Brain microvascular endothelial cell (primary cell): ENCODE results near the gene MAJIN.
"Not testable (repeated sequence)": the region's sequence is repeated elsewhere in the genome, so short reads cannot be mapped to it uniquely, and the experiment has no call there.

Experiments used
- DNase-seq: peaks from one replicate; pipeline ENCODE4 v3.0.0-alpha.2; 2020
- H3K27ac ChIP-seq: fragments of 250-450 bp; sonication (Bioruptor Pico); 2 replicates; pipeline ENCODE4 v1.5.1; 2020; ENCODE audit warnings: mild to moderate bottlenecking, moderate library complexity
- H3K27me3 ChIP-seq: fragments of 250-450 bp; sonication (Bioruptor Pico); replicated peaks from 2 replicates; pipeline ENCODE4 v1.5.1; 2020; ENCODE audit warnings: mild to moderate bottlenecking
- H3K36me3 ChIP-seq: fragments of 250-450 bp; sonication (Bioruptor Pico); replicated peaks from 2 replicates; pipeline ENCODE4 v1.5.1; 2020; ENCODE audit warnings: mild to moderate bottlenecking
- H3K4me3 ChIP-seq: 2 replicates; pipeline ENCODE4 v1.5.1; 2011; ENCODE audit warnings: low read depth, mild to moderate bottlenecking, control low read depth, low read length, moderate library complexity
- CTCF ChIP-seq: IDR thresholded peaks from 2 replicates; pipeline ENCODE4 v1.5.1; 2011; ENCODE audit warnings: low read depth, mild to moderate bottlenecking, moderate library complexity, low read length, control low read depth, inconsistent platforms; ENCODE audit errors: missing control alignments
- in situ Hi-C: cut with HindIII; loops from 2 replicates; pipeline ENCODE4 v1.10.0; 2017; ENCODE audit warnings: low sequenced_read_pairs, low pct_ligation_motif_present

MAJIN gene

GRCh38 chr11:64987998-64988854, 16.3 kb upstream of the MAJIN start:
- Histone ChIP-seq H3K27me3 (no peaks in the 10 kb centered on the region), H3K27ac (no peak overlapping the region), H3K4me3 (no peak overlapping the region), H3K36me3 (no peaks in the 10 kb centered on the region)
- in situ Hi-C loops, result no loop called here
- no peak for DNase-seq
- TF ChIP-seq CTCF, result no peak

GRCh38 chr11:64983339-64983738, 11.4 kb upstream of the MAJIN start:
- H3K27ac ChIP-seq, H3K4me3 ChIP-seq, H3K36me3 ChIP-seq, DNase-seq, in situ Hi-C loops, H3K27me3 ChIP-seq: not testable (repeated sequence)

- in situ Hi-C loops, result no loop called here
- Histone ChIP-seq H3K27ac (no peak overlapping the region), H3K27me3 (no peaks in the 10 kb centered on the region), H3K36me3 (no peaks in the 10 kb centered on the region), H3K4me3 (no peak overlapping the region)
- no peak for TF ChIP-seq CTCF
- no peak for DNase-seq
Measured at GRCh38 chr11:64976651-64977050, 4.7 kb upstream of the MAJIN start.

- no peak for TF ChIP-seq CTCF
- Histone ChIP-seq H3K27ac (no peak overlapping the region), H3K27me3 (no peaks in the 10 kb centered on the region), H3K36me3 (no peaks in the 10 kb centered on the region), H3K4me3 (no peak overlapping the region)
- DNase-seq, result no peak
- in situ Hi-C loops, result no loop called here
Measured at GRCh38 chr11:64974124-64974523, 2.2 kb upstream of the MAJIN start.

GRCh38 chr11:64970731-64971151, 1.2 kb downstream of the MAJIN start:
- in situ Hi-C loops, result no loop called here
- no peak for DNase-seq
- H3K4me3 ChIP-seq, result no peak overlapping the region
- H3K27me3 ChIP-seq, result no peaks in the 10 kb centered on the region
- TF ChIP-seq CTCF, result no peak
- no peak overlapping the region for H3K27ac ChIP-seq
- H3K36me3 ChIP-seq, result no peaks in the 10 kb centered on the region

GRCh38 chr11:64969209-64969608, 2.7 kb downstream of the MAJIN start:
- Histone ChIP-seq H3K27ac (no peak overlapping the region), H3K27me3 (no peaks in the 10 kb centered on the region), H3K36me3 (no peaks in the 10 kb centered on the region), H3K4me3 (no peak overlapping the region)
- TF ChIP-seq CTCF, result no peak
- in situ Hi-C loops, result no loop called here
- peak; percentile 14 for DNase-seq
